Neural progenitor cell (in vitro differentiated cells): ENCODE data around the gene TBXAS1. TPM values are rescaled to one million over a fixed set of nuclear protein-coding genes. Genes with fewer than 3 reads are reported as not detected.

Experiments used
- DNase-seq: peaks from one replicate; pipeline ENCODE4 v3.0.0-alpha.2; 2016; ENCODE audit warnings: low spot score
- H2AFZ ChIP-seq: fragments of 200-600 bp; sonication (generic); replicated peaks from 2 replicates; pipeline ENCODE4 v1.6.1; 2016; ENCODE audit warnings: antibody characterized with exemption
- H3F3A ChIP-seq: fragments of 200-600 bp; sonication (generic); 2 replicates; pipeline ENCODE4 v1.6.1; 2016; ENCODE audit warnings: antibody characterized with exemption, low read depth
- H3K27ac ChIP-seq: fragments of 200-600 bp; sonication (generic); 2 replicates; pipeline ENCODE4 v1.5.1; 2016; ENCODE audit warnings: mild to moderate bottlenecking
- H3K27me3 ChIP-seq: fragments of 200-600 bp; sonication (generic); 2 replicates; pipeline ENCODE4 v1.6.1; 2016; ENCODE audit warnings: mild to moderate bottlenecking, moderate library complexity
- H3K36me3 ChIP-seq: fragments of 200-600 bp; sonication (generic); 2 replicates; pipeline ENCODE4 v1.5.1; 2016
- H3K4me1 ChIP-seq: fragments of 200-600 bp; sonication (generic); 2 replicates; pipeline ENCODE4 v1.6.1; 2016; ENCODE audit warnings: mixed run types
- H3K4me2 ChIP-seq: fragments of 200-600 bp; sonication (generic); 2 replicates; pipeline ENCODE4 v1.6.1; 2016
- H3K4me3 ChIP-seq: fragments of 200-600 bp; sonication (generic); 2 replicates; pipeline ENCODE4 v1.5.1; 2016
- H3K79me2 ChIP-seq: fragments of 200-600 bp; sonication (generic); 2 replicates; pipeline ENCODE4 v1.6.1; 2016; ENCODE audit warnings: low read depth
- H3K9ac ChIP-seq: fragments of 200-600 bp; sonication (generic); 2 replicates; pipeline ENCODE4 v1.6.1; 2016
- H3K9me3 ChIP-seq: fragments of 200-600 bp; sonication (generic); 2 replicates; pipeline ENCODE4 v1.5.1; 2016; ENCODE audit warnings: low read depth
- H4K20me1 ChIP-seq: fragments of 200-600 bp; sonication (generic); 2 replicates; pipeline ENCODE4 v1.6.1; 2016; ENCODE audit warnings: low read depth
- H3K27ac Mint-ChIP-seq: 3 replicates; pipeline ENCODE4 v1.8.0; 2021; ENCODE audit warnings: mixed read lengths
- H3K27me3 Mint-ChIP-seq: 2 replicates; pipeline ENCODE4 v1.8.0; 2022; ENCODE audit warnings: low read depth, mild to moderate bottlenecking, inconsistent platforms, moderate library complexity, mixed read lengths; ENCODE audit not compliant: insufficient read depth
- H3K36me3 Mint-ChIP-seq: 3 replicates; pipeline ENCODE4 v1.8.0; 2021; ENCODE audit warnings: mixed read lengths
- H3K4me1 Mint-ChIP-seq: 3 replicates; pipeline ENCODE4 v1.8.0; 2021; ENCODE audit warnings: mixed read lengths
- H3K4me3 Mint-ChIP-seq: 3 replicates; pipeline ENCODE4 v1.8.0; 2021; ENCODE audit warnings: mild to moderate bottlenecking, moderate library complexity, mixed read lengths
- H3K9me3 Mint-ChIP-seq: 3 replicates; pipeline ENCODE4 v1.8.0; 2020; ENCODE audit warnings: mixed read lengths
- CTCF ChIP-seq: fragments of 200-600 bp; sonication (generic); IDR thresholded peaks from 2 replicates; pipeline ENCODE4 v1.5.1; 2017; ENCODE audit warnings: antibody characterized with exemption, mild to moderate bottlenecking
- EZH2 ChIP-seq: fragments of 200-600 bp; sonication (generic); IDR thresholded peaks from 2 replicates; pipeline ENCODE4 v1.6.1; 2017; ENCODE audit warnings: antibody characterized with exemption, mild to moderate bottlenecking, moderate library complexity
- EZH2phosphoT487 ChIP-seq: fragments of 200-600 bp; sonication (generic); IDR thresholded peaks from 2 replicates; pipeline ENCODE4 v1.6.1; 2017; ENCODE audit warnings: antibody characterized with exemption
- total RNA-seq: library from RNA; depleted of rRNA; stranded (reverse); fragments of >200 nt; gene quantifications from 2 replicates; pipeline ENCODE4 v1.2.3, GENCODE V29; 2015; ENCODE audit warnings: low replicate concordance

TBXAS1 gene
- total RNA-seq, 1 donor from 2014 or later, result not detected

- H3K9me3 ChIP-seq, result no peaks in the 10 kb centered on the region
- H3K27me3 Mint-ChIP-seq, result peaks cover 5% of the 10 kb centered on the region
- TF ChIP-seq EZH2phosphoT487 (no peak), EZH2 (no peak), CTCF (no peak)
Measured at GRCh38 chr7:139930286-139930965, 101.4 kb downstream of the TBXAS1 start.

GRCh38 chr7:139931190-139931934 lies 102.3 kb downstream of the TBXAS1 start:
- no peaks in the 10 kb centered on the region for H3K36me3 Mint-ChIP-seq
- peaks cover 2% of the 10 kb centered on the region for H3K9me3 Mint-ChIP-seq
- H3K27me3 Mint-ChIP-seq, result peaks cover 5% of the 10 kb centered on the region
- no peaks in the 10 kb centered on the region for H3K4me1 ChIP-seq
- no peak for DNase-seq
- no peaks in the 10 kb centered on the region for H4K20me1 ChIP-seq
- H3K4me3 ChIP-seq, result no peak overlapping the region
- H3K4me1 Mint-ChIP-seq, result no peaks in the 10 kb centered on the region
- no peak overlapping the region for H3K4me3 Mint-ChIP-seq
- H3K4me2 ChIP-seq, result no peak overlapping the region
- H3K9me3 ChIP-seq, result no peaks in the 10 kb centered on the region
- H3K36me3 ChIP-seq, result no peaks in the 10 kb centered on the region
- H3K27me3 ChIP-seq, result no peaks in the 10 kb centered on the region
- H2AFZ ChIP-seq, result peak overlapping the region; percentile 7
- H3F3A ChIP-seq, result no peaks in the 10 kb centered on the region
- no peak overlapping the region for H3K27ac ChIP-seq
- no peak for TF ChIP-seq CTCF
- TF ChIP-seq EZH2phosphoT487, result no peak
- no peak for TF ChIP-seq EZH2
- no peaks in the 10 kb centered on the region for H3K79me2 ChIP-seq
- H3K27ac Mint-ChIP-seq, result no peak overlapping the region
- H3K9ac ChIP-seq, result no peak overlapping the region

More at GRCh38 chr7:139930286-139930965, 101.4 kb downstream of the TBXAS1 start:
- Histone ChIP-seq H3K27ac (no peak overlapping the region), H3F3A (no peaks in the 10 kb centered on the region), H2AFZ (no peak overlapping the region), H3K79me2 (no peaks in the 10 kb centered on the region), H3K27me3 (no peaks in the 10 kb centered on the region), H3K36me3 (no peaks in the 10 kb centered on the region), H3K4me1 (no peaks in the 10 kb centered on the region), H3K4me3 (no peak overlapping the region), H4K20me1 (no peaks in the 10 kb centered on the region), H3K9ac (no peak overlapping the region), H3K4me2 (no peak overlapping the region)
- H3K9me3 Mint-ChIP-seq, result peaks cover 5% of the 10 kb centered on the region
- H3K36me3 Mint-ChIP-seq, result no peaks in the 10 kb centered on the region
- DNase-seq, result no peak
- H3K27ac Mint-ChIP-seq, result no peak overlapping the region
- H3K4me1 Mint-ChIP-seq, result no peaks in the 10 kb centered on the region
- no peak overlapping the region for H3K4me3 Mint-ChIP-seq

DNA sequence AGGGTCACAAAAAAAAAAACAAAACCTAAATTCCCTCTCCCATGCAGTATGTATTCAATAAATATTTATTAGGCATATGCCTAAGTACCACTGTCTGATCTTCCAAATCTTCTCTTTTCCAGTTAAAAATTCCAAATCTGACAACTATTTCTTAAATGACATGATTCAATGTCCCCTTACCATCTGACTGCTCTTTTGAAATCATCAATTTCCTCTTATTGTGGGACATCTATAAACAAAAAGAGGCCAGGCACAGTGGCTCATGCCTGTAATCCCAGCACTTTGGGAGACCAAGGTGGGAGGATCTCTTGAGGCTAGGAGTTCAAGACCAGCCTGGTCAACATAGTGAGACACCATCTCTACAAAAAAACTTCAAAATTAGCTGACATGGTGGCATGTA lies 103.5 kb downstream of the TBXAS1 start:
- Histone ChIP-seq H3K4me3 (no peak overlapping the region), H3K4me2 (no peak overlapping the region), H3K27me3 (no peaks in the 10 kb centered on the region), H3K9me3 (no peaks in the 10 kb centered on the region), H3K9ac (no peak overlapping the region), H3K36me3 (no peaks in the 10 kb centered on the region), H4K20me1 (no peaks in the 10 kb centered on the region), H2AFZ (no peak overlapping the region), H3K27ac (no peak overlapping the region), H3K4me1 (no peaks in the 10 kb centered on the region), H3K79me2 (no peaks in the 10 kb centered on the region), H3F3A (no peaks in the 10 kb centered on the region)
- Mint-ChIP-seq H3K4me3 (no peak overlapping the region), H3K9me3 (peaks cover 2% of the 10 kb centered on the region), H3K4me1 (no peaks in the 10 kb centered on the region), H3K36me3 (no peaks in the 10 kb centered on the region), H3K27me3 (peaks cover 5% of the 10 kb centered on the region), H3K27ac (no peak overlapping the region)
- TF ChIP-seq EZH2 (no peak), CTCF (no peak), EZH2phosphoT487 (no peak)
- DNase-seq, result no peak
